Measurements from ENCODE around the gene DCLRE1A.

Gene DCLRE1A

GRCh38 chr10:113872139-113873030, 18.5 kb upstream of the DCLRE1A start:
- DNase-seq = no peak

GRCh38 chr10:113869789-113870188, 15.9 kb upstream of the DCLRE1A start:
- Mint-ChIP-seq H3K4me3 (no peak overlapping the region), H3K36me3 (peaks cover 22% of the 10 kb centered on the region), H3K4me1 (peaks cover 7% of the 10 kb centered on the region), H3K27ac (no peak overlapping the region), H3K27me3 (no peaks in the 10 kb centered on the region), H3K9me3 (no peaks in the 10 kb centered on the region)
- CTCF ChIA-PET = no interaction called here
- no peak for DNase-seq

More at GRCh38 chr10:113872139-113873030, 18.5 kb upstream of the DCLRE1A start:
- CTCF ChIA-PET = interaction anchor here (1.7 kb wide), 1 partner anchor 231 kb away, joined by 6 read pairs; no protein-coding TSS in a partner anchor
- Mint-ChIP-seq H3K27me3 (no peaks in the 10 kb centered on the region), H3K36me3 (peaks cover 16% of the 10 kb centered on the region), H3K4me1 (peaks cover 2% of the 10 kb centered on the region), H3K4me3 (no peak overlapping the region), H3K9me3 (no peaks in the 10 kb centered on the region), H3K27ac (no peak overlapping the region)

- no peaks in the 10 kb centered on the region for H3K27me3 Mint-ChIP-seq
- CTCF ChIA-PET = no interaction called here
- H3K36me3 Mint-ChIP-seq = peaks cover 32% of the 10 kb centered on the region
- no peak overlapping the region for H3K27ac Mint-ChIP-seq
- no peaks in the 10 kb centered on the region for H3K9me3 Mint-ChIP-seq
- DNase-seq = no peak
- no peak overlapping the region for H3K4me3 Mint-ChIP-seq
- H3K4me1 Mint-ChIP-seq = peaks cover 7% of the 10 kb centered on the region
These were observed 14.0 kb upstream of the DCLRE1A start for GRCh38 chr10:113867904-113868303.

GRCh38 chr10:113866551-113867394, 12.9 kb upstream of the DCLRE1A start:
- CTCF ChIA-PET = no interaction called here
- Mint-ChIP-seq H3K4me1 (peaks cover 7% of the 10 kb centered on the region), H3K27ac (no peak overlapping the region), H3K9me3 (no peaks in the 10 kb centered on the region), H3K4me3 (no peak overlapping the region), H3K27me3 (no peaks in the 10 kb centered on the region), H3K36me3 (peaks cover 31% of the 10 kb centered on the region)
- DNase-seq = no peak

GRCh38 chr10:113865901-113866300, 12.0 kb upstream of the DCLRE1A start:
- Mint-ChIP-seq H3K4me3 (no peak overlapping the region), H3K36me3 (peaks cover 35% of the 10 kb centered on the region), H3K9me3 (peaks cover 7% of the 10 kb centered on the region), H3K4me1 (peaks cover 7% of the 10 kb centered on the region), H3K27ac (no peak overlapping the region), H3K27me3 (no peaks in the 10 kb centered on the region)
- no peak for DNase-seq
- CTCF ChIA-PET = no interaction called here

- Mint-ChIP-seq H3K27me3 (no peaks in the 10 kb centered on the region), H3K27ac (no peak overlapping the region), H3K4me3 (no peak overlapping the region), H3K36me3 (peaks cover 49% of the 10 kb centered on the region), H3K9me3 (peaks cover 8% of the 10 kb centered on the region), H3K4me1 (peaks cover 29% of the 10 kb centered on the region)
- CTCF ChIA-PET = interaction anchor here (1.3 kb wide), 1 partner anchor 60 kb away, joined by 3 read pairs; no protein-coding TSS in a partner anchor
- no peak for DNase-seq
These were observed 5.4 kb upstream of the DCLRE1A start for GRCh38 chr10:113859261-113859660.

- CTCF ChIA-PET = interaction anchor here (1.3 kb wide), 1 partner anchor 59 kb away, joined by 3 read pairs; no protein-coding TSS in a partner anchor
- no peak overlapping the region for H3K4me3 Mint-ChIP-seq
- H3K36me3 Mint-ChIP-seq = peaks cover 50% of the 10 kb centered on the region
- H3K27me3 Mint-ChIP-seq = no peaks in the 10 kb centered on the region
- no peak for DNase-seq
- H3K27ac Mint-ChIP-seq = peak overlapping the region; percentile 39
- peaks cover 8% of the 10 kb centered on the region for H3K9me3 Mint-ChIP-seq
- H3K4me1 Mint-ChIP-seq = peaks cover 35% of the 10 kb centered on the region
These were observed 4.7 kb upstream of the DCLRE1A start for GRCh38 chr10:113858541-113858940.

- Mint-ChIP-seq H3K27ac (no peak overlapping the region), H3K36me3 (peaks cover 42% of the 10 kb centered on the region), H3K4me3 (no peak overlapping the region), H3K4me1 (peaks cover 49% of the 10 kb centered on the region), H3K9me3 (peaks cover 8% of the 10 kb centered on the region), H3K27me3 (no peaks in the 10 kb centered on the region)
- CTCF ChIA-PET = no interaction called here
- DNase-seq = no peak
These were observed 3.3 kb upstream of the DCLRE1A start for GRCh38 chr10:113857210-113857609.

GRCh38 chr10:113856563-113856962, 2.7 kb upstream of the DCLRE1A start:
- Mint-ChIP-seq H3K27ac (no peak overlapping the region), H3K4me3 (peak overlapping the region; percentile 98), H3K27me3 (no peaks in the 10 kb centered on the region), H3K36me3 (peaks cover 40% of the 10 kb centered on the region), H3K9me3 (peaks cover 8% of the 10 kb centered on the region), H3K4me1 (peaks cover 53% of the 10 kb centered on the region)
- DNase-seq = no peak
- CTCF ChIA-PET = no interaction called here

- peak overlapping the region; percentile 98 for H3K4me3 Mint-ChIP-seq
- CTCF ChIA-PET = no interaction called here
- peak overlapping the region; percentile 95 for H3K27ac Mint-ChIP-seq
- no peaks in the 10 kb centered on the region for H3K27me3 Mint-ChIP-seq
- DNase-seq = peak; percentile 58
- no peaks in the 10 kb centered on the region for H3K9me3 Mint-ChIP-seq
- H3K4me1 Mint-ChIP-seq = peaks cover 59% of the 10 kb centered on the region
- peaks cover 30% of the 10 kb centered on the region for H3K36me3 Mint-ChIP-seq
These were observed 1.1 kb upstream of the DCLRE1A start for GRCh38 chr10:113854761-113855588.

- Mint-ChIP-seq H3K36me3 (peaks cover 33% of the 10 kb centered on the region), H3K4me3 (peak overlapping the region; percentile 98), H3K9me3 (no peaks in the 10 kb centered on the region), H3K27ac (peak overlapping the region; percentile 95), H3K4me1 (peaks cover 73% of the 10 kb centered on the region), H3K27me3 (no peaks in the 10 kb centered on the region)
- CTCF ChIA-PET = no interaction called here
- no peak for DNase-seq
These were observed 287 bp downstream of the DCLRE1A start for GRCh38 chr10:113853578-113854012.

- CTCF ChIA-PET = no interaction called here
- H3K9me3 Mint-ChIP-seq = no peaks in the 10 kb centered on the region
- peaks cover 55% of the 10 kb centered on the region for H3K4me1 Mint-ChIP-seq
- H3K27ac Mint-ChIP-seq = peak overlapping the region; percentile 55
- peaks cover 44% of the 10 kb centered on the region for H3K36me3 Mint-ChIP-seq
- DNase-seq = no peak
- no peaks in the 10 kb centered on the region for H3K27me3 Mint-ChIP-seq
- H3K4me3 Mint-ChIP-seq = peak overlapping the region; percentile 9
These were observed 3.9 kb downstream of the DCLRE1A start for GRCh38 chr10:113849946-113850345.

GRCh38 chr10:113849140-113849803, 4.6 kb downstream of the DCLRE1A start:
- no peaks in the 10 kb centered on the region for H3K27me3 Mint-ChIP-seq
- H3K4me1 Mint-ChIP-seq = peaks cover 55% of the 10 kb centered on the region
- H3K9me3 Mint-ChIP-seq = no peaks in the 10 kb centered on the region
- peaks cover 42% of the 10 kb centered on the region for H3K36me3 Mint-ChIP-seq
- no peak for DNase-seq
- CTCF ChIA-PET = no interaction called here
- H3K27ac Mint-ChIP-seq = no peak overlapping the region
- H3K4me3 Mint-ChIP-seq = no peak overlapping the region
